Pancreas (tissue), 10 donors: ENCODE data around the gene CKLF. TPM values are rescaled to one million over a fixed set of nuclear protein-coding genes. Genes with fewer than 3 reads are reported as not detected.

Source experiments
- ATAC-seq, 4 donors: fragments of 200-7000 bp; cut with Tn5 transposase; one replicate each; pipeline versions ENCODE4 v1.8.0 to v1.9.1; 2020; ENCODE audit warnings: mild to moderate bottlenecking in 4 of 4, moderate library complexity in 4 of 4
- DNase-seq, 6 donors: peaks; one replicate each; pipeline ENCODE4 v3.0.0-alpha.2; 2020
- FAIRE-seq: peaks from 2 replicates; lab custom pipeline; 2012; peaks lifted over from hg19 to GRCh38; lab: Jason Lieb, UNC
- H3K27ac ChIP-seq, 4 donors: fragments of 200-600 bp; sonication (generic); 1 replicate in 3 of 4; 2 replicates in 1 of 4; pipeline versions ENCODE4 v1.5.0 to v1.8.0; 2020
- H3K27me3 ChIP-seq, 4 donors: fragments of 200-600 bp; one replicate each; pipeline ENCODE4 v1.8.0; 2021
- H3K36me3 ChIP-seq, 3 donors: fragments of 200-600 bp; sonication (generic) in 1 of 3; one replicate each; pipeline versions ENCODE4 v1.5.0 to v1.8.0; 2020 to 2021
- H3K4me1 ChIP-seq, 3 donors: fragments of 200-600 bp; one replicate each; pipeline ENCODE4 v1.8.0; 2021
- H3K4me3 ChIP-seq, 4 donors: fragments of 200-600 bp; sonication (generic) in 2 of 4; one replicate each; pipeline versions ENCODE4 v1.5.0 to v1.8.0; 2020 to 2021
- H3K9me3 ChIP-seq, 4 donors: fragments of 200-600 bp; one replicate each; pipeline ENCODE4 v1.8.0; 2021
- WGBS, 2 donors: extraction: QIAGEN DNeasy Blood & Tissue Kit; methylation state at CpG; one replicate each; pipeline ENCODE4 v1.1.7; 2013; 5-methylcytosine and 5-hydroxymethylcytosine counted together
- intact Hi-C, 3 donors: fragments of 100-400 bp; cut with DNase I; formaldehyde crosslinking; loops; one replicate each; pipeline versions ENCODE4 v1.11.1 to v1.14.2; 2022
- polyA plus RNA-seq, 2 donors: library from polyadenylated mRNA; stranded (reverse); fragments of 200-250 nt; gene quantifications; one replicate each; pipeline ENCODE4 v1.2.3, GENCODE V29; 2013
- total RNA-seq, 6 donors: library from RNA; stranded (reverse); fragmentation: NEBNext Ultra II Directional in 4 of 6; extraction: Animal tissue kit (Norgen Biotek cat#: 25700) in 4 of 6; gene quantifications; one replicate each; pipeline versions ENCODE4 v1.2.1 to v1.2.4, GENCODE V29; 2021 to 2023
- TF ChIP-seq, protein P1 (sequence below), 4 donors: fragments of 200-600 bp; sonication (generic) in 3 of 4; IDR thresholded peaks; one replicate each; pipeline versions ENCODE4 v1.5.0 to v1.8.0; 2021; ENCODE audit warnings: antibody characterized with exemption in 4 of 4
- donor health status: healthy with polysubstance abuse.
- donor health status: DM: no; HTN: no; CAD: no; lungs with moderate emphysema.
- donor health status: DM: no; HTN: no; CAD: no.
- donor health status: control.
- donor health status: control.
- donor health status: Bipolar disorder and iron deficiency.
- donor health status: DM: yes; HTN: yes; CAD: no.
- donor health status: DM: no; HTN: no; CAD: no.
- donor health status: DM: no; HTN: no; CAD: no.
- donor health status: DM: yes; HTN: yes; CAD: no.

The CKLF gene
- total and polyA plus RNA-seq, 8 donors = 5.9 to 26.1 (median 11.0) TPM

DNA sequence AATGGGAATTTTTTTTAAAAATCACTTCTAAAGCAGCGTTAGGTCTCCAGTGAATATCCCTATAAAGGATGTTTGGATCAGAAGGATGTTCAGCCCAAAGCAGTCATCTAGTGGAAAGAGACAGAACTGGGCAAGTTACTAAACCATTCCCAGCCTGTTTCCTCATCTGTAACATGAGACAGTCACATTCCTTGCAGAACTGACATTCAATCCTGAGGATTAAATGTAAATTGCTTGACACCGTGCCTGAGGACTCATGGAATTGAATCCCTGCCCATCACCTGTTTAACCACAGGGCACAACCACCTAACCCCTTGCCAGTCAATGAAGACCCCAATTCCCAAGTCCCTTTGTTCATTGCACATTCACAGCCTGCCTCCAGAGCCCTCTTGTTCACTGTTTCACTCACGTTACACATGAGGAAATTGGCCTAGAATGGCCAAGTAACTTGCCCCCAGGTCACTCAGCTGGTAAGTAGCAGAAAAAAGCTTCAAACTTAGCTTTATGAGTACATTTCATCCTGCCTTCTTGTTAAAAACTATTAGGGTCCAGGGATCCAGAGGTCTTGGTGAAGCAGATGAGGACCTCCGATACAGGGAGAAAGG is 28.3 kb downstream of the CKLF start:
- Histone ChIP-seq H3K9me3 (no peaks in the 10 kb centered on the region), H3K4me1 (no peaks in the 10 kb centered on the region), H3K36me3 (no peaks in the 10 kb centered on the region), H3K27ac (no peak overlapping the region), H3K27me3 (no peaks in the 10 kb centered on the region), H3K4me3 (no peak overlapping the region)
- TF ChIP-seq, protein P1, sequence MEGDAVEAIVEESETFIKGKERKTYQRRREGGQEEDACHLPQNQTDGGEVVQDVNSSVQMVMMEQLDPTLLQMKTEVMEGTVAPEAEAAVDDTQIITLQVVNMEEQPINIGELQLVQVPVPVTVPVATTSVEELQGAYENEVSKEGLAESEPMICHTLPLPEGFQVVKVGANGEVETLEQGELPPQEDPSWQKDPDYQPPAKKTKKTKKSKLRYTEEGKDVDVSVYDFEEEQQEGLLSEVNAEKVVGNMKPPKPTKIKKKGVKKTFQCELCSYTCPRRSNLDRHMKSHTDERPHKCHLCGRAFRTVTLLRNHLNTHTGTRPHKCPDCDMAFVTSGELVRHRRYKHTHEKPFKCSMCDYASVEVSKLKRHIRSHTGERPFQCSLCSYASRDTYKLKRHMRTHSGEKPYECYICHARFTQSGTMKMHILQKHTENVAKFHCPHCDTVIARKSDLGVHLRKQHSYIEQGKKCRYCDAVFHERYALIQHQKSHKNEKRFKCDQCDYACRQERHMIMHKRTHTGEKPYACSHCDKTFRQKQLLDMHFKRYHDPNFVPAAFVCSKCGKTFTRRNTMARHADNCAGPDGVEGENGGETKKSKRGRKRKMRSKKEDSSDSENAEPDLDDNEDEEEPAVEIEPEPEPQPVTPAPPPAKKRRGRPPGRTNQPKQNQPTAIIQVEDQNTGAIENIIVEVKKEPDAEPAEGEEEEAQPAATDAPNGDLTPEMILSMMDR (IDR thresholded peaks at IDR 0.05) = no peak
- FAIRE-seq = no peak
- intact Hi-C loops = no loop called here
- WGBS, 2 donors = 85 to 88% methylated on average over 4 of the region's 4 CpGs
- no peak for DNase-seq
- ATAC-seq = peak in 1 of 4 donors; percentile 46

DNA sequence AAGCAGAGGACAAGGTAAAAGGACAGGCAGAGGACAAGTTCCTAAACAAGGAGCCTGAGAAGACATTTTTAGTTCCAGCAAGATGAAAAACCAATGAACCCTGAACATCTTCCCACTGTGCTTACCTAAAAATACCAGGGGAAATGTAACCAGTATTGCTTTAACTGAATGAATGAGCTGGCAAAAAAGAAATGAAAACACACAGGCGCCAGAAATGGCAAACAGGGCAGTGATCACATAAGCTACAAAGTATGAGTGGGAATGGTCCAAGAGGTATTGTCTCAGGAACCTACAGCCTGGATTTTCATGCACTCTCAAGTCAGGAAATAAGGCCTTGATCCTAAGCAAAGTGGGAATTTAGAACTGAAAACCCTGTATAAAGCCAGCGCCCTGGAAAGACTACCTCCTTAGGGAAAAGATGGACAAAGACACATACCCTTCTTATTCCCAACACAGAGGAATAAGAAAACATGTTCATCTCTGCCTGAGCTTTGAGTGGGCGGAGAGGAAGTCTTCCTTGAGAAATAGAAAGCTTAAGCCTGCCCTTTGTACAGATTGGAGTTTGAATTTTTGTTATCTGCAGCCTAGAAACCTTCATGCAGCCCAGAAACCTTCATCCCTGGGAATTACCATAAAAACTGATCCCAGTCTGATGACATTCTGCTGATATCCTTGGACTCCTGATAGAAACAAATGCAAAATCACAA is 29.0 kb downstream of the CKLF start:
- H3K9me3 ChIP-seq = no peaks in the 10 kb centered on the region
- H3K36me3 ChIP-seq = no peaks in the 10 kb centered on the region
- no peaks in the 10 kb centered on the region for H3K27me3 ChIP-seq
- FAIRE-seq (no peak), DNase-seq (no peak), ATAC-seq (peak in 1 of 4 donors; percentile 23)
- intact Hi-C loops = no loop called here
- no peak overlapping the region for H3K27ac ChIP-seq
- WGBS, 2 donors = 84 to 92% methylated on average over 3 of the region's 3 CpGs
- TF ChIP-seq, protein P1 (IDR thresholded peaks at IDR 0.05) = no peak
- no peak overlapping the region for H3K4me3 ChIP-seq
- H3K4me1 ChIP-seq = no peaks in the 10 kb centered on the region

DNA sequence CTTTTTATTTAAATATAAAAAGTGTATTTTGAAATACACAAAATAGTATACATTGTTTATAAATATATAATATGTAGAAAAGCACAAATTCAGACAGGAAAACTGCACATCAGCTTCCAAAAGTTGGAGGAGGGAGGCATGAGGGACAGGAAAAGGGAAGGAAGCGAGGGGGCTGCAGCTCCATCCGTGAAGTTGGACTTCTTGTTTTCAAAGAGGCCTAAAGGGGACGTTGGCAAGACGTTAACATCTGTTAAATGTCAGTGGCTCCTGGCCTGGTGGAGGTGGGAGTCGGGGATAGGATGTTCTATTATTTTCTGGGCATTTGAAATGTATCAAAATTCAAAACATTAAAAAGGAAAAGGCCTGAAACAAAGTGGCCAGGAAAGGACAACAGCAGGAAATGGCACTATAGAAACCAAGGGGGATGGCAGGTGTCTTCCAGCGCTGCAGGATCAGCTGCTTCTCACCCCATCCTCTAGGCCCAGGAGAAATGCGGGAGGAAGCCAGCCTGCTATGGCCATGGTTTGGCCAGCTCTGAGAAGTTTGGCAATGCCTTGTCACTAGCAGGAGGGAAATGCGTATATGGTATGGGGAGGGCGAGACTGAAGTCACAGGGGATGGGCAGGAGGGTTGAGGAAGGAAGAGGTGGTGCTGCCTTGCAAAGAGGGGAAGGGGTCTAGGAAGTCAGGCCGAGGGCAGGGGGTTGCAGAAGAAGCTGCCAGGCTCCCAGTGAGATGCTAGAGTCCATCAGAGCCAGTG is 33.3 kb downstream of the CKLF start:
- no peaks in the 10 kb centered on the region for H3K4me1 ChIP-seq
- FAIRE-seq (no peak), DNase-seq (no peak), ATAC-seq (peak in 2 of 4 donors; percentile 45 to 57)
- 79 to 84% methylated on average over 10 of the region's 10 CpGs for whole genome bisulfite sequencing, 2 donors
- H3K27me3 ChIP-seq = no peaks in the 10 kb centered on the region
- intact Hi-C loops = no loop called here
- no peaks in the 10 kb centered on the region for H3K36me3 ChIP-seq
- no peak overlapping the region for H3K4me3 ChIP-seq
- no peak overlapping the region for H3K27ac ChIP-seq
- no peaks in the 10 kb centered on the region for H3K9me3 ChIP-seq
- TF ChIP-seq, protein P1 (IDR thresholded peaks at IDR 0.05) = no peak

DNA sequence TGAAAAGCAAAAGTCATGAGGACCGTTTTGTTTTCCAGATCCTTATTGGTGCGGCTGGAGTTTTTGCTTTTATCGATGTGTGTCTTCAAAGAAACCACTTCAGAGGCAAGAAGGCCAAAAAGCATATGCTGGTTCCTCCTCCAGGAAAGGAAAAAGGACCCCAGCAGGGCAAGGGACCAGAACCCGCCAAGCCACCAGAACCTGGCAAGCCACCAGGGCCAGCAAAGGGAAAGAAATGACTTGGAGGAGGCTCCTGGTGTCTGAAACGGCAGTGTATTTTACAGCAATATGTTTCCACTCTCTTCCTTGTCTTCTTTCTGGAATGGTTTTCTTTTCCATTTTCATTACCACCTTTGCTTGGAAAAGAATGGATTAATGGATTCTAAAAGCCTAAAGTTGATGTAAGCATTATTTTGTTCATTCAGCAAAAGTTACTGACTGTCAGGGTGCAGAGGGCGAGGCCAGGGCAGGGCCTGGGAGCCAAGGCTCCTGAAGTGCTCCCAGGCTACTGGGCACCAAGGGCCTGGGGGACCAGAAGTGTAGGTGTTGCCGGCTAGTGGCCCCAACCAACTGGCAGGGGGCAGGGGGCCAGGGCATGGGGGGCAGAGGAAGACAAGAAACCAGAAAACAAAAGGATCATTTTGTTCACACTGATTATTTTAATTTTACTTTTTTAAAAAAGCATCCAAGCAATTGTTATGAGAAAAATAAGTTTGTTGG is 35.7 kb downstream of the CKLF start:
- Histone ChIP-seq H3K4me1 (no peaks in the 10 kb centered on the region), H3K36me3 (no peaks in the 10 kb centered on the region), H3K27ac (no peak overlapping the region), H3K9me3 (no peaks in the 10 kb centered on the region), H3K27me3 (no peaks in the 10 kb centered on the region), H3K4me3 (no peak overlapping the region)
- FAIRE-seq = no peak
- no peak for DNase-seq
- 78 to 84% methylated on average over 7 of the region's 7 CpGs for WGBS, 2 donors
- TF ChIP-seq, protein P1 (IDR thresholded peaks at IDR 0.05) = no peak
- no peak for ATAC-seq
- intact Hi-C loops = no loop called here
